ENCODE measurements around the gene IER5.

The IER5 gene

DNA sequence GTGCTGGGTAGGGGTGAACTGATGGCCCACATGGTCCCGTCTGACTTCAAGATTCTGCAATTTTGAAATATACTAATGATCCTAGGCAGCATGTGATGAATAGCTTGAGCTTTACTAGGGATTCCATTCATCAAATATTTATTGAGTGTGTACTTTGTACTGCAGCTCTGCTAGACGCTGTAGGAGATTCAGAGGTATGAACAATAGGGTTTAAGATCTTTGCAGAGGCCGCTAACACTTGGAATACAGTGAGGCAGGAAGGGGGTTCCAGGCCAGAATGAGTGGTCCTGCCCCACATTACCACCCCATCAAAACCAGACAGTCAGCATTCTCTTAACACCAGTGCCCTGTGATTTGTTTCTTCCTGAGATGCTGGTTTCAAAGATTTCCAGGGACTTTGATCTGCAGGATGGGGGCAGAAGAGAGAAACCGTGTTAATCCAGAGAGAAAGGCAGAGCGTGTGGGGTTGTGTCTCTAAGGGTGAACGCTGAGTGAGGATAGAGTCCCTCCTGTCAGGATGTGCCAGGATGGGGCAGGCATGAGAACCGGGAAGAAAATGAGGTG is 19.9 kb downstream of the IER5 start:
- TF ChIP-seq, protein P1, sequence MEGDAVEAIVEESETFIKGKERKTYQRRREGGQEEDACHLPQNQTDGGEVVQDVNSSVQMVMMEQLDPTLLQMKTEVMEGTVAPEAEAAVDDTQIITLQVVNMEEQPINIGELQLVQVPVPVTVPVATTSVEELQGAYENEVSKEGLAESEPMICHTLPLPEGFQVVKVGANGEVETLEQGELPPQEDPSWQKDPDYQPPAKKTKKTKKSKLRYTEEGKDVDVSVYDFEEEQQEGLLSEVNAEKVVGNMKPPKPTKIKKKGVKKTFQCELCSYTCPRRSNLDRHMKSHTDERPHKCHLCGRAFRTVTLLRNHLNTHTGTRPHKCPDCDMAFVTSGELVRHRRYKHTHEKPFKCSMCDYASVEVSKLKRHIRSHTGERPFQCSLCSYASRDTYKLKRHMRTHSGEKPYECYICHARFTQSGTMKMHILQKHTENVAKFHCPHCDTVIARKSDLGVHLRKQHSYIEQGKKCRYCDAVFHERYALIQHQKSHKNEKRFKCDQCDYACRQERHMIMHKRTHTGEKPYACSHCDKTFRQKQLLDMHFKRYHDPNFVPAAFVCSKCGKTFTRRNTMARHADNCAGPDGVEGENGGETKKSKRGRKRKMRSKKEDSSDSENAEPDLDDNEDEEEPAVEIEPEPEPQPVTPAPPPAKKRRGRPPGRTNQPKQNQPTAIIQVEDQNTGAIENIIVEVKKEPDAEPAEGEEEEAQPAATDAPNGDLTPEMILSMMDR (conservative IDR thresholded peaks at IDR 0.05; ENCODE audit: low read length) = no peak
- no peak for DNase-seq (ENCODE audit: low read depth)
- H3K4me3 ChIP-seq (ENCODE audit: low read length) = no peak overlapping the region

DNA sequence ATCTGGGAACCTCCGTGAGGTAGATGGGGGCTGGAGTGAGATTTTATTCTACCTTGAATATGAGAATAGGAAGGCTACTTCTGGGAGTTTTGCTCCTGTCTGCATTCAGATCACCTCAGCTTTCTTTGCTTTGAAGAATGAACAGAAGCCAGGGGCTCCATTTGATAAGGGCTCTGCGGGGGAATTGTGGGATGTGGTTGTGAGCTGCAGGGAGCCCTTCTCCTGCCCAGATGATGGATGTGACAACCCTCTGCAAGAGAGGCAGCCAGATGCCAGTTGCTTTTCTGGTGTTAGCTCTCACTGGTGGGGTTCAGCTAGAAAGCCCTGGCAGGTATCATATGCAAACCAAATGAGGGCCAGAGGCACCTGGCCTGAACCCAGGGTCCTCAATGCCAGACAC is 21.5 kb downstream of the IER5 start:
- H3K4me3 ChIP-seq (ENCODE audit: low read length) = no peak overlapping the region
- TF ChIP-seq, protein P1 (conservative IDR thresholded peaks at IDR 0.05; ENCODE audit: low read length) = no peak
- DNase-seq (ENCODE audit: low read depth) = no peak

DNA sequence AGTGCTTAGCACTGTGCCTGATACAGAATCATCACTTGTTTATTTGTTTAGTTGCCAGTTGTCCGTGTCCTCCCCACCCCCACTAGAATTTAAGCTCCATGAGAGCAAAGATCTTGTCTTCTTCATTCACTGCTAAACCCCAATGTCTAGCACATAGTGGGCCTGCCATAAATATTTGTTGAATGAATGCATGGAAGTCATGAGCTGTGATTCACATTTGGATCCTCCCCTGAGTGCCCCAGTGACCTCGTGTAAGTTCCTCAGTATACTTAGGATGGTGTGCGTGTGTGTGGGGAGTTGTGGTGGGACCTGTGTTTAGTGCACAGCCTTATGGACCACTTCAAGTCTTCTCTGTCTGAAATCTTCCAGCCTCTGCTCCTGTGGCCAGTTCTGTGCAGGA is 23.1 kb downstream of the IER5 start:
- H3K4me3 ChIP-seq (ENCODE audit: low read length) = no peak overlapping the region

DNA sequence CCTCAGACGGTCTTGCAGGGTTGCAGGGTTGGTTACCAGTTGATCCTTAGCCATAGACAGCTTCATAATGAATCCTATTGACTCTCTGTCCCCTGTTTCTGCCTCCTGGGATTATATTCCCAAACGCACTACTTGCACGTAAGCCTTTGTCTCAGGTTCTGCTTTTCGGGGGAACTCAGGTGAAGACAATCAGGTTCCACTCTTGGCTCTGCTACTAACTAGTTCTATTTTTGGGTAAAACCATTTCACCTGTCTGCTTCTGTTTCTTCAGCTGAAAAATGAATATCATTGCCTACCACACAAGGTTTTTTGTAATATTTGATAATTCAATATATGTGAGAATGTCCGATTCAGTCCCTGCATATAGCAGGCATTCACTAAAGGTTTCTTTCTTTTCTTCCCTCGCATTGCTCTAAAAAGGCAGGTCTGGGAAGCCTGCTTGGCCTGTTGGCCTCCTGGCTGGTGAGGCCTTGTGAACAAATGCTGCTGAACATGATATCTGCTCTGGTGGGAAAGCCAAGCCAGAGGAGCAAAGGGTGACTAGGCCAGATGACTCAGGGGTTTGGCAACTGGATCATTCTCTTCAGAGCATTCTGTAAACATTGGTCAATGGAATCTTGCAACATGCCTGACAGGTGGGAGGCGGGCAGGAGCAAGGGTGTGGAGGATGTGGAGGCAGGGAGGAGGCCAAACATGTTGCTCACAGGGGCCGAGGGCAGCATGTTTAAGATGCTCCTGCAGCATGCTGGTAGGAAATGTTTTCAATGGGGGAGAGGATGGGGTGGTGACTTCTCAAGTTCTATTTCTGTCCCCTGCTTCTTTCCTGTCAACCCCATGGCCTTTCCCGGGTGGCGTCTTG is 23.8 kb downstream of the IER5 start:
- H3K4me3 ChIP-seq (ENCODE audit: low read length) = no peak overlapping the region
- DNase-seq (ENCODE audit: low read depth) = peak; percentile 99
- TF ChIP-seq, protein P1 (conservative IDR thresholded peaks at IDR 0.05; ENCODE audit: low read length) = no peak

More for the DNA sequence above, 23.1 kb downstream of the IER5 start:
- TF ChIP-seq, protein P1 (conservative IDR thresholded peaks at IDR 0.05; ENCODE audit: low read length) = no peak
- no peak for DNase-seq (ENCODE audit: low read depth)

DNA sequence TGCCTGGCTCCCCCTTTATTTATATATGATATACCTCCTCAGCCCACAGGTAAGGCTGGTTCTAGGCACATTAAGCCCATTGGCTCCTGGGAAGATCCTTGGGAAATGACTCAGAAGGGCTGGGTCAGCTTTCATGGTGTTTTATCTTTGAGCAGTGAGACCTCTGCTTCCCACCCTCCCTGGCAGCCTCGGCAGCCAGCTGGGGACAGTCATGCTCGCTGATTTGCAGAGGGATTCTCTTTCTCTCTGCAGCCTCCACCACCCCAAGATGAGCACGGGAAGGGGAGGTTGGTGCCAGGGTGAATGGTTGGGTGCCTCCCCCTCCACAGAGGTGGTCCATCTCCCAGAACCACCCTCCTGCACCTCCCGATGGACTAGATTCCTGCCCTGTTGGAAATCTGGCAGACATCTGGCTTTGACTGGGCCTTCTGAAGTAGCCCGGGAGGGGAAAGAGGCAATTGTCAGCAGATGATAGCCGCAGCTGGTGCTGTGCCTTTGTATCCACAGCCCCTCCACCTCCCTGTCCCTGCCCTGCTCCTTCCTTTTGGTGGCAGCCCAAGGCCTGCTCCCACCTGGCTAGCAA is 24.6 kb downstream of the IER5 start:
- H3K4me3 ChIP-seq (ENCODE audit: low read length) = no peak overlapping the region
- TF ChIP-seq, protein P1 (conservative IDR thresholded peaks at IDR 0.05; ENCODE audit: low read length) = no peak
- DNase-seq (ENCODE audit: low read depth) = no peak

DNA sequence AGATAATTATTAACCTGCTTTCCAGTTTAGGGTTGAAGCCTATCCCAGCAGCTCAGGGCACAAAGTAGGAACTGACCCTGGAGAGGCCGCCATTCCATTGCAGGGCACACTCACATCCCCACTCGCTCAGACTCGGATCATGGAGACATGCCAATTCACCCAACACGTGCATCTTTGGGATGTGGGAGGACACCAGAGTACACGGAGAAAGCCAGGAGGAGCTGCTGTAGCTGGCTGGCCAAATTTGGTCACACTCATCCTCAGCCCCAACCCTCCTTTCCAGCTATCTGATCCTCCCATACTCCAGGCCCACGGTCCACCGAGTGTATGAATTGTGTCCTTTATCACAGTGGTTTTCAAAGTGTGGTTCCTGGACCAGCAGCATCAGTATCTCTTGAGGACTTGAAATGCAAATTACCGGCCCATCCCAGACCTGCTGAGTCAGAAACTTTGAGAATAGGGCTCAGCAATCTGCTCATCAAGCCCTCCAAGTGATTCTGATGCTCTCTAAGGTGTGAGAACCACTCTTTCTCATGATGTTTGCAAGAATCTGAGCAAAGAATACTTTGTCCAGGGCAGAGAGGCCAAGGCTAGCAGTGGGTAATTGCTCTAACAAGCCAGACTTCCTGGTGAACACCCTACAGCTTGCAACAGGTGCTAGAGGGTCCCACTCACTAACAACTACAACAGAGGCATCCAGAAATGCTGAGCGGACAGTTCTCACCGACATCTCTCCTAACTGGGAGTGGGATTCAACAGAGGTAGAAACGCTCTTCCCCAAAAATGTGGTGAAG is 26.3 kb downstream of the IER5 start:
- DNase-seq (ENCODE audit: low read depth) = no peak

More for the DNA sequence above, 26.3 kb downstream of the IER5 start:
- no peak overlapping the region for H3K4me3 ChIP-seq (ENCODE audit: low read length)
- TF ChIP-seq, protein P1 (conservative IDR thresholded peaks at IDR 0.05; ENCODE audit: low read length) = no peak
